SK-N-SH (cell line): Measurements from ENCODE around the gene RPS6KA2. TPM values are rescaled to one million over a fixed set of nuclear protein-coding genes. Genes with fewer than 3 reads are reported as not detected.
A peak's percentile ranks its signal among the peaks of the same experiment; 100 is the strongest.

Experiments used
- CTCF ChIA-PET: fragments of 300-600, 350-600 bp; formaldehyde crosslinking; extraction: SDS; loops from one replicate; lab custom pipeline; 2021; lab: Yijun Ruan, JAX
- POLR2A ChIA-PET: fragments of 350-600 bp; sonication (Branson Sonifier 250); formaldehyde crosslinking; extraction: SDS; loops from one replicate; lab custom pipeline; 2020; ENCODE audit warnings: antibody characterized with exemption, inconsistent platforms; lab: Yijun Ruan, JAX
- DNase-seq: peaks from one replicate; pipeline ENCODE4 v3.0.0; 2012
- H2AFZ ChIP-seq: fragments of 200-600 bp; sonication (generic); 2 replicates; pipeline ENCODE4 v1.8.1; 2016; ENCODE audit warnings: antibody characterized with exemption, mild to moderate bottlenecking, low read depth
- H3F3A ChIP-seq: fragments of 200-600 bp; sonication (generic); replicated peaks from 2 replicates; pipeline ENCODE3; 2016; ENCODE audit warnings: antibody characterized with exemption, mild to moderate bottlenecking; ENCODE audit not compliant: insufficient read depth
- H3K27ac ChIP-seq, 2 experiments: fragments of 200-500 bp in 1 of 2; fragments of 200-600 bp in 1 of 2; sonication (Bioruptor generic) in 1 of 2; sonication (generic), shearing (Covaris generic) in 1 of 2; 2 replicates each; pipeline versions ENCODE4 v1.5.1 to v1.6.1; 2014 to 2016; ENCODE audit warnings: low read depth in 2 of 2, inconsistent platforms in 1 of 2, low read length in 1 of 2, mild to moderate bottlenecking in 1 of 2, mixed read lengths in 1 of 2
- H3K27me3 ChIP-seq: fragments of 200-600 bp; sonication (generic), shearing (Covaris generic); 2 replicates; pipeline ENCODE4 v1.6.1; 2016; ENCODE audit warnings: mixed run types; ENCODE audit not compliant: insufficient read depth
- H3K36me3 ChIP-seq, 2 experiments: fragments of 200-500 bp in 1 of 2; fragments of 200-600 bp in 1 of 2; sonication (Bioruptor generic) in 1 of 2; sonication (generic) in 1 of 2; replicated peaks in 1 of 2; 2 replicates each; pipeline versions ENCODE3 to v1.5.1; 2014 to 2016; ENCODE audit warnings: low read length in 1 of 2, mild to moderate bottlenecking in 1 of 2; ENCODE audit not compliant: insufficient read depth in 2 of 2, control insufficient read depth in 1 of 2
- H3K4me1 ChIP-seq, 2 experiments: fragments of 200-500 bp in 1 of 2; fragments of 200-600 bp in 1 of 2; sonication (Bioruptor generic) in 1 of 2; sonication (generic), shearing (Covaris generic) in 1 of 2; 2 replicates each; pipeline versions ENCODE4 v1.5.1 to v1.6.1; 2014 to 2016; ENCODE audit warnings: low read depth in 1 of 2, low read length in 1 of 2, mixed run types in 1 of 2; ENCODE audit not compliant: insufficient read depth in 2 of 2, control insufficient read depth in 1 of 2
- H3K4me2 ChIP-seq: fragments of 200-600 bp; sonication (generic), shearing (Covaris generic); 2 replicates; pipeline ENCODE4 v1.6.1; 2017; ENCODE audit warnings: mixed run types
- H3K4me3 ChIP-seq, 2 experiments: fragments of 200-500 bp in 1 of 2; fragments of 200-600 bp in 1 of 2; sonication (Bioruptor generic) in 1 of 2; sonication (generic), shearing (Covaris generic) in 1 of 2; 2 replicates each; pipeline versions ENCODE4 v1.5.1 to v1.8.1; 2014 to 2016; ENCODE audit warnings: low read depth in 2 of 2, inconsistent platforms in 1 of 2, low read length in 1 of 2, mild to moderate bottlenecking in 1 of 2, mixed read lengths in 1 of 2, moderate library complexity in 1 of 2
- H3K79me2 ChIP-seq: fragments of 200-600 bp; sonication (generic); 2 replicates; pipeline ENCODE4 v1.8.1; 2017; ENCODE audit warnings: mild to moderate bottlenecking; ENCODE audit not compliant: insufficient read depth
- H3K9ac ChIP-seq: fragments of 200-600 bp; sonication (generic); 2 replicates; pipeline ENCODE4 v1.6.1; 2017; ENCODE audit warnings: mixed run types
- H3K9me2 ChIP-seq: fragments of 200-600 bp; sonication (generic); 2 replicates; pipeline ENCODE4 v1.6.1; 2017; ENCODE audit warnings: mixed run types
- H3K9me3 ChIP-seq: fragments of 200-600 bp; sonication (generic); 2 replicates; pipeline ENCODE4 v1.6.1; 2017; ENCODE audit warnings: mixed run types, mild to moderate bottlenecking, moderate library complexity
- H4K20me1 ChIP-seq: fragments of 200-600 bp; sonication (generic); 2 replicates; pipeline ENCODE4 v1.6.1; 2017; ENCODE audit warnings: mild to moderate bottlenecking, mixed run types; ENCODE audit not compliant: insufficient read depth
- EZH2phosphoT487 ChIP-seq: fragments of 200-600 bp; sonication (generic); IDR thresholded peaks from 2 replicates; pipeline ENCODE4 v1.6.1; 2017; ENCODE audit warnings: low read depth, mixed run types, mild to moderate bottlenecking, antibody characterized with exemption, moderate library complexity, borderline replicate concordance
- FOXJ3 ChIP-seq: sonication (generic); formaldehyde crosslinking; IDR thresholded peaks from 2 replicates; pipeline ENCODE4 v1.5.1; 2020; ENCODE audit warnings: mild to moderate bottlenecking, missing genetic modification reagents
- GABPA ChIP-seq: IDR thresholded peaks from 2 replicates; pipeline ENCODE4 v1.4.0; 2012; ENCODE audit warnings: low read depth, mild to moderate bottlenecking
- GATA2 ChIP-seq: sonication (generic); formaldehyde crosslinking; IDR thresholded peaks from 2 replicates; pipeline ENCODE4 v1.5.0; 2020; ENCODE audit warnings: mild to moderate bottlenecking, missing genetic modification reagents
- IRF3 ChIP-seq: fragments of 150-350 bp; IDR thresholded peaks from 2 replicates; pipeline ENCODE4 v1.6.1; 2016; ENCODE audit warnings: mild to moderate bottlenecking, low read depth, low read length
- MAX ChIP-seq: IDR thresholded peaks from 2 replicates; pipeline ENCODE4 v1.4.0; 2012; ENCODE audit warnings: low read depth
- MEF2A ChIP-seq: IDR thresholded peaks from 2 replicates; pipeline ENCODE4 v1.4.0; 2012; ENCODE audit warnings: low read depth, borderline replicate concordance
- PBX3 ChIP-seq: IDR thresholded peaks from 2 replicates; pipeline ENCODE4; 2012
- RFX5 ChIP-seq: IDR thresholded peaks from 2 replicates; pipeline ENCODE4 v1.6.1; 2012; ENCODE audit warnings: mild to moderate bottlenecking, improper control_type of control experiment, low read length
- TEAD4 ChIP-seq: IDR thresholded peaks from 2 replicates; pipeline ENCODE4 v1.4.0; 2012; ENCODE audit warnings: mild to moderate bottlenecking, borderline replicate concordance; ENCODE audit not compliant: insufficient read depth
- YY1 ChIP-seq: IDR thresholded peaks from 2 replicates; pipeline ENCODE4 v1.4.0; 2012; ENCODE audit warnings: low read depth, mild to moderate bottlenecking
- WGBS: methylation state at CpG from one replicate; pipeline ENCODE4 v1.1.6; 2017; ENCODE audit warnings: low lambda C conversion rate; 5-methylcytosine and 5-hydroxymethylcytosine counted together
- polyA plus RNA-seq, 3 experiments: library from polyadenylated mRNA; depleted of rRNA; stranded (reverse); fragments of >200 nt; gene quantifications; 2 replicates each; pipeline ENCODE4 v1.2.3, GENCODE V29; 2012

RPS6KA2 gene
- polyA plus RNA-seq, 1 of the 3 experiments (the other 2 are of a cell fraction), result 59.5 TPM

- TF ChIP-seq RFX5 (no peak), EZH2phosphoT487 (no peak)
- TF ChIP-seq, all 33 proteins: peak for 0
Measured at GRCh38 chr6:166544296-166544605, 82.8 kb downstream of the RPS6KA2 start (continued).

GRCh38 chr6:166543603-166544295 lies 83.3 kb downstream of the RPS6KA2 start:
- POLR2A ChIA-PET, result no interaction called here
- no peak for DNase-seq
- Histone ChIP-seq H3K79me2 (peaks cover 20% of the 10 kb centered on the region), H3K4me3 (no peak overlapping the region), H3K4me1 (peaks cover 0 to 28% of the 10 kb centered on the region in 2 experiments; a peak in 2 of 4 replicates), H3K36me3 (peaks cover 15 to 40% of the 10 kb centered on the region in 2 experiments), H3K9me3 (no peaks in the 10 kb centered on the region), H3K9ac (no peak overlapping the region), H3K4me2 (no peak overlapping the region), H3K9me2 (no peaks in the 10 kb centered on the region), H2AFZ (no peak overlapping the region), H3F3A (no peaks in the 10 kb centered on the region), H3K27ac (no peak overlapping the region), H4K20me1 (no peaks in the 10 kb centered on the region), H3K27me3 (no peaks in the 10 kb centered on the region)
- no peak for TF ChIP-seq GATA2
- TF ChIP-seq YY1, result no peak
- no peak for TF ChIP-seq MEF2A
- TF ChIP-seq PBX3, result no peak
- no peak for TF ChIP-seq TEAD4
- TF ChIP-seq FOXJ3, result no peak
- TF ChIP-seq MAX, result no peak
- no peak for TF ChIP-seq IRF3
- no peak for TF ChIP-seq GABPA
- CTCF ChIA-PET, result no interaction called here
- WGBS, result 91% methylated on average over 9 of the region's 9 CpGs

GRCh38 chr6:166542580-166542912 lies 84.5 kb downstream of the RPS6KA2 start:
- H3K27me3 ChIP-seq, result no peaks in the 10 kb centered on the region
- H3K9ac ChIP-seq, result no peak overlapping the region
- POLR2A ChIA-PET, result no interaction called here
- H3K9me2 ChIP-seq, result no peaks in the 10 kb centered on the region
- TF ChIP-seq IRF3 (no peak), PBX3 (peak; percentile 25)
- TF ChIP-seq, all 33 proteins: peak for 1
- no peaks in the 10 kb centered on the region for H3F3A ChIP-seq
- no peak overlapping the region; a peak in 1 of 4 replicates for H3K27ac ChIP-seq
- no peaks in the 10 kb centered on the region for H4K20me1 ChIP-seq
- CTCF ChIA-PET, result no interaction called here
- no peaks in the 10 kb centered on the region for H3K9me3 ChIP-seq
- peaks cover 13 to 47% of the 10 kb centered on the region in 2 experiments for H3K36me3 ChIP-seq
- 82% methylated on average over 4 of the region's 4 CpGs for WGBS
- peaks cover 0 to 26% of the 10 kb centered on the region in 2 experiments; a peak in 2 of 4 replicates for H3K4me1 ChIP-seq
- no peak overlapping the region for H3K4me2 ChIP-seq
- H3K4me3 ChIP-seq, result no peak overlapping the region
- DNase-seq, result no peak
- no peak overlapping the region for H2AFZ ChIP-seq
- 0 out of 2 replicates have a peak, but pooled peaks cover 11% of the 10 kb centered on the region for H3K79me2 ChIP-seq
